ENCODE results near the gene SOX21.

SOX21 gene

GRCh38 chr13:94708031-94708859, 4.1 kb downstream of the SOX21 start:
- no peak for DNase-seq

- no peak for DNase-seq
These were observed 4.8 kb downstream of the SOX21 start for GRCh38 chr13:94707400-94708021.

- DNase-seq = no peak
These were observed 5.4 kb downstream of the SOX21 start for GRCh38 chr13:94706843-94707399.

GRCh38 chr13:94706101-94706842, 6.1 kb downstream of the SOX21 start:
- no peak for DNase-seq

GRCh38 chr13:94705081-94706030, 7.0 kb downstream of the SOX21 start:
- DNase-seq = no peak

- DNase-seq = no peak
These were observed 7.8 kb downstream of the SOX21 start for GRCh38 chr13:94704377-94705080.

- DNase-seq = no peak
These were observed 8.5 kb downstream of the SOX21 start for GRCh38 chr13:94703721-94704314.

GRCh38 chr13:94703271-94703670, 9.1 kb downstream of the SOX21 start:
- no peak for DNase-seq

GRCh38 chr13:94702181-94703041, 9.9 kb downstream of the SOX21 start:
- no peak for DNase-seq

GRCh38 chr13:94701313-94702180, 10.8 kb downstream of the SOX21 start:
- no peak for DNase-seq

GRCh38 chr13:94700536-94700935, 11.8 kb downstream of the SOX21 start:
- no peak for DNase-seq

- no peak for DNase-seq
These were observed 12.3 kb downstream of the SOX21 start for GRCh38 chr13:94700051-94700535.

GRCh38 chr13:94696171-94696570, 16.2 kb downstream of the SOX21 start:
- DNase-seq = no peak

- no peak for DNase-seq
These were observed 20.3 kb downstream of the SOX21 start for GRCh38 chr13:94692030-94692429.

- no peak for DNase-seq
These were observed 28.9 kb downstream of the SOX21 start for GRCh38 chr13:94683409-94683808.

- DNase-seq = no peak
These were observed 30.1 kb downstream of the SOX21 start for GRCh38 chr13:94682229-94682628.

- DNase-seq = no peak
These were observed 32.7 kb downstream of the SOX21 start for GRCh38 chr13:94679614-94680013.

GRCh38 chr13:94678845-94679244, 33.5 kb downstream of the SOX21 start:
- no peak for DNase-seq

- DNase-seq = no peak
These were observed 34.5 kb downstream of the SOX21 start for GRCh38 chr13:94677799-94678198.
